HG03342 (cell line): ENCODE data around the gene PRKCE.

ENCODE experiments used
- ATAC-seq: cut with Tn5 transposase; IDR thresholded peaks from one replicate; pipeline ENCODE4 v1.9.1; 2021; ENCODE audit warnings: mild to moderate bottlenecking, moderate library complexity; ENCODE audit not compliant: unreplicated experiment

The PRKCE gene

DNA sequence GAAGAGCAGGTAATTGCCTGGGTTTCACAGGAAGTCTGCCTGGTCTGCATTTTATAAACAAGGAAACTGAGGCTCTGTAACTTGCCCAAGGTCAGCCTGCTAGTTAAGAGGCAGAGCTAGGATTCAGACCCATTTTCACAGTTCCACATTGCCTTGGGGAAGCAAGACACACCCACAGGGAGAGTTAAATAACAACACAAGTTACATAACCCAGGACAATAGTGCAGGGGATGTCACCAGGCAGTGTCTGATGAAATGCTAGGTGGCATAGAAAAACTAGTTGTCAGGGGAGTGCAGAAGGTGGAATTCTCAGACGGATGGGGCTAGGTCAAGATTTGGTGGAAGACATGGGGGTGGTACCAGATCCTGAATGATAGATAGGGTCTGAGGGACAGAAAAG is 69.7 kb downstream of the PRKCE start:
- ATAC-seq: no peak

DNA sequence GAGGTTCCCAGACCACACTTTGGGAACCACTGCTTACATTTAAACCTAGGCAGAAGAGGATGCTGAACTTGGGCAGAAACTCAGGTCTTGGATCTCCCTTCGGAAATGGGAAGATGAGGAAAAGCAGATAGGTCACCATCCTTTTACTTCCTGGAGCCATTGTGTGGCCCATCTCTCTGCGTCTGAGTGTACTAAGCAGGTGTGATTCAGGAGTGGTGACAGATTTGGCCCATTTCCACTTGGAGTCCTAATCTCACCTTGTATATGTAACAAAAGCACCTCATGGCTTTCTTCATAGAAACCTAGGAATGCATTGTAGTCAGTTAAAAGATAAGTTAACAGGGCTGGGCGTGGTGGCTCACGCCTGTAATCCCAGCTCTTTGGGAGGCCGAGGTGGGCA is 71.0 kb downstream of the PRKCE start:
- no peak for ATAC-seq

DNA sequence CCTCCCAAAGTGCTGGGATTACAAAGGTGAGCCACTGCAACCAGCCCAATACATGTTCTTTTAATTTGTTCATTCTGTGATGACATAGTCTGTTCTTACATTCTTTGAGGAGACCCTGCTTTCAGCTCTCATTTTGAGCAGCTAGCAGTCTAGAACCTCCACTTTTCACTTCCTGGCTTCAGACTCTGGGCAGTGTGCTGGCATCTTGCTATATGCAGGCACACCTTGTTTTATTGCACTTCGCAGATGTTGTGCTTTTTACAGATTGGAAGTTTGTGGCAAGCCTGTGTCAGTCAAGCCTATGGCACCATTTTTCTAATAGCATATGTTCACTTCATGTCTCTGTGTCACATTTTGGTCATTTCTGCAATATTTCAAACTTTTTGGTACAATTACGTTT is 72.4 kb downstream of the PRKCE start:
- ATAC-seq: no peak

DNA sequence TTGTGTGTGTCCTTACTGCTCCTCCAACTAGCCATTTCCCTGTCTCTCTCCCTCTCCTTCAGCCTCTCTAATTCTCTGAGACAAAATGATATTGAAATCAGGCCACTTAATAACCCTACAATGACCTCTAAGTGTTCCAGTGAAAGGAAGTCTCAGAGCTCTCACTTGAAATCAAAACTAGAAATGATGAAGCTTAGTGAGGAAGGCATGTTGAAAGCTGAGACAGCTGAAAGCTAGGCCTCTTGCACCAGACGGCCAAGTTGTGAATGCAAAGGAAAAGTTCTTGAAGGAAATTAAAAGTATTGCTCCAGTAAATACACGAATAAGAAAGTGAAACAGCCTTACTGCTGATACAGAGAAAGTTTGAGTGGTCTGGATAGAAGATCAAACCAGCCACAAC is 72.9 kb downstream of the PRKCE start:
- no peak for ATAC-seq

DNA sequence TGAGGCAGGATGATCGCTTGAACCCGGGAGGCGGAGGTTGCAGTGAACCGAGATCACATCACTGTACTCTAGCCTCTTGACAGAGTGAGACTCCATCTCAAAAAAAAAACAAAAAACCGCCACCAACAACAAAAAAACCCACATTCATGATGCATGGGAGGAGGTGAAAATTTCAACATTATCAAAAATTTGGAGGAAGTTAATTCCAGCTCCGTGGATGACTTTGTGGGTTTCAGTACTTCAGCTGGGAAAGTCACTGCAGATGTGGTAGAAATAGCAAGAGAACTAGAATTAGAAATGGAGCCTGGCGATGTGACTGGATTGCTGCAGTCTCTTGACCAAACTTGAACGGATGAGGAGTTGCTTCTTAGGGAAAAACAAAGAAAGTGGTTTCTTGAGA is 74.3 kb downstream of the PRKCE start:
- ATAC-seq: no peak

DNA sequence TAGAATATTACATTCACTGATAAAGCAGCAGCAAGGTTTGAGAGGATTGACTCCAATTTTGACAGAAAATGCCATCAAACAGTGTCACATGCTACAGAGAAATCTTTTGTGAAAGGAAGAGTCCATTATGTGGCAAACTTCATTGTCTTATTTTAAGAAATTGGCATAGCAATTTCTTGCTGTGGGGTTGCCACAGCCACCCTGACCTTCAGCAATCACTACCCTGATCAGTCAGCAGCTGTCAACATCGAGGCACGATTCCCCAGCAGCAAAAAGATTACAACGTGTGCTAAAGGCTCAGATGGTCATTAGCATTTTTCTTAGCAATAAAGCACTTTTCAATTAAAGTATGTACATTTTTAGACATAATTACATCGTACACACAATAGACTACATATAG is 74.7 kb downstream of the PRKCE start:
- no peak for ATAC-seq

DNA sequence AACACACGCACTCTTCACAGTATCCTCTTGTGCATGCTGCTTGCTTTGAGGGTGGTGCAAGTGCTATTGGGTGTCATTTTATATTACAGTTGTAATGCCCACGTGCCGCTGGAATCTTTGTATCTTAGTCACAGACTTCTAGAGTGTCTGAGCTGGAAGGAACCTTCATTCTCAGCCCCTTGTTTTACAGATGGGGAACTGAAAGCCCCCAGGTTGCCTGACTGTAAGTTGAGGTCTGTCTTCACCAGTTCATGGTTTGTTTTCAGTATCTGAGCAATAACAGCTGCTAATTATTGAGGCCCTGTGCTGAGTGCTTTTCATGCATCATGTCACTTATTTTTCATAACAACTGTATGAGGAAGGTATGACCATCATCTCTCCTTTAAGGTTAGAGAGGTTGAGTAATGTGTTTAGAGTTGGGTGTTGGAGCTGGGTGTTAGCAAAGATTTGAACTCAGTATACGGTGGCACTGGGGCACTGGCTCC is 77.0 kb downstream of the PRKCE start:
- peak; percentile 80 for ATAC-seq

DNA sequence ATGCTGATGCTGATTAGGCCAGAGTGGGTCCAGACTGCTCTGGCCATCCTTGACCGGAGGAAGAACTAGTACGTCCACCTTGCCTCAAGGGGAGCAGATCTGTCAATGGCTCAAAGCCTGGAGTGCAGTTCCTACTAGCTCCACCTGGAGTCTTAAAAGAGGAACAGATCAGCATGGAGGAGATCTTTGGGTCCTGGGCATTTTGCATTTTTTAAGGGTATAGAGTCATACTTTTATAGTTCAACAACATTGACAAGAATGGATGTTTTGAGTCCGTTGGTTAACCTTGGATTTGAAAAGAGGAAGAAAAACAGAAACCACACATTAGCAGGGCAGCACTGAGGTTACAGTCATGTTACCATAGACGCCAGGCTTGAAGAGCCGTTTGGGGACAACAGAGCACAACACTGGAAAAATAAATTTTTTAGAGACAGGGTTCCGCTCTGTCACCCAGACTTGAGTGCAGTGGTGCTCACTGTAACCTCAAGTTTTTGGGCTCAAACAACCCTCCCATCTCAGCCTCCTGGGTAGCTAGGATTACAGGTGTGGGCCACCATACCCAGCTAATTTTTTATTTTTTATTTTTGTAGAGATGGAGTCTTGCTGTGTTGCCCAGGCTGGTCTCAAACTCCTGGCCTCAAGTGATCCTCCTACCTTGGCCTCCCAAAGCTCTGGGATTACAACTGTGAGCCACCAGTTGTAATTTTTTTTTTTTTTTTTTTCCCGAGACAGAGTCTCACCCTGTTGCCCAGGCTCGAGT is 78.5 kb downstream of the PRKCE start:
- peak; percentile 58 for ATAC-seq

DNA sequence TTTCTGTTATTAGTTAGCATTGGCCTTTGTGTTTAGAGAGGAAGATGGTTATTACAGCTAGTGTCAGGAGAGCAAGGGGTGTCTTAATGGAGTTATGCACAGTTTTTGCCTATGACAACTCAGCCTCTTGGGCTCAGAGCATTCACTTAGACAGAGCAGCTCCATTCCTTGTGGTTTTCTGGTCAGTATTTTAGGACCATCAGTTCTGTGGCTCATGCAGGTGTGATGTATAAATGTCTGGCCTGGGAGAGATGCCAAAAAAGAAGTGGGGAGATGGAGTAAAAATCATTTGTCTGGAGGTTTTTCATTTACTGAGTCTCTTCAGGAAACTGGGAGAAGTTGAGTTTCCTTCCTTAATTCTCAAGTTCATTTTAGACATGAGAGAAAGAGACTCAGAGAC is 79.7 kb downstream of the PRKCE start:
- ATAC-seq: no peak

DNA sequence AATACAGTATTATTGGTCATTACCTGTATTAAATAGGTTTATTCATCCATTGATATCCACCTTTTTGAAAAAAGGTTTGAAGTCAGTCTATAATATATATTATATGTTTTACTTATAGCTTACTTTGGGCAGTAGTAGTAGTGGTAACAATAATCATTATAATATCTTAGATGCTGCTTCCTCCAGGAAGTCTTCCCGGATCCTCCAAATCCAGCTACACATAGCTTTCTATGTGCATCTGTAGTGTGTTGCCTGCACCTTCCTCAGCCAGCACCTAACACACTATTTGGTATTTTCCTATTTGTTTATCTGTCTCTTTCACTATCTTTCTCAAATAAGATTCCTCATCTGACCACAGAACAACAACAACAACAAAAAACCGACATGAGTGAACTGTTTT is 81.0 kb downstream of the PRKCE start:
- ATAC-seq: no peak

DNA sequence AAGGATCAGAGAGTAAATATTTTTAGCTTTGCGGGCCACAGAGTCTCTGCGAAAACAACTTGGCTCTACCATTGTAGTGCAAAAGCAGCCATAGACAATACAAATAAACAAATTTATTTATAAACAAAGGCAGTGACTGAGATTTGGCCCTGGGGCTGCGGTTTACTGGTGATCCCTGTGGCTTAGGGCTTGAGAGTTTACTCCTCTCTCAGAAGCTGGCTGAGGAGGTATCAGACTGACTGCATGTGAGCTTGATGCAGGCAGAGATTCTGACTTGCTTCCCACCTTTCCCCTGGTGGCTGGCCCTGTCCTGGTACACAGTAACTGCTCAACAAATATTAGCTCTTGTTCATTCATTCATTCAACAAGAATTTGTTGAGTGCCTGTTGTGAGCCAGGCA is 81.5 kb downstream of the PRKCE start:
- ATAC-seq: no peak

DNA sequence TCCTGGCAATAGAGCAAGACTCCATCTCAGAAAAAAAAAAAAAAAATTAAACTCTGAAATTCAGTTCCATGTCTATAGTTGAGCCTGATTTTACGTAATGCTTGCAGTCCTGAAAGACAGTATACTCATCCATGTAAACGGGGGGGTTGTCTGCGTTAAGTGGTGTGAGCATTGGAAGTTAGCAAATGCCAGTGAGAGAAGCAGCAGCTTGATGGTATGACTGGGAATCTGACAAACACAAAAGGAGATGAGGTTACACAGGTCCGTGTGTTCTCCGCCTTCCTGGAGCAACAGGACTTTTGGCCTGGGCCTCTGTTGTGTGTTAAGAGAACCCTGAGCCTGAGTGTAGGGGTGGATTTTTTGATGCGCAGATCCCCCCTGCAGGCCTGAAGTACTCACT is 82.9 kb downstream of the PRKCE start:
- ATAC-seq: no peak

DNA sequence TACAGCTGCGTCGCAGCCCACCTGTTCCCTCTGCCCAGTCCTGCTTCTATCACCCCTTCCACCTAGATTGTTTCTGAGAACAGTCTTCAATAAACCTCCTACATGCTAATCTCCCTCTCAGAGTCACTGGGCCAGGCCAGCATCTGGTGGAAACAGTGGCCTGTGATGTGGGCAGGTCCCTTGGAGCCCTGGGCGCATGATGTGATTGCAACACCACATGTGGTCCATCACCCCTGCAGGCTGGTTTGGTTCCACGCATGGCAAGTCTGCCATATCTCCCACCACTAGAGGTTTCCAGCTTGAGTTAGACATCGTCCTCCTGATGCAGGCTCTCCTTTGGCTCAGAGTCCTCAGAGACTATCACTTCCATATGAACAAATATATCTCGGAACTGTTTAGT is 83.5 kb downstream of the PRKCE start:
- no peak for ATAC-seq

DNA sequence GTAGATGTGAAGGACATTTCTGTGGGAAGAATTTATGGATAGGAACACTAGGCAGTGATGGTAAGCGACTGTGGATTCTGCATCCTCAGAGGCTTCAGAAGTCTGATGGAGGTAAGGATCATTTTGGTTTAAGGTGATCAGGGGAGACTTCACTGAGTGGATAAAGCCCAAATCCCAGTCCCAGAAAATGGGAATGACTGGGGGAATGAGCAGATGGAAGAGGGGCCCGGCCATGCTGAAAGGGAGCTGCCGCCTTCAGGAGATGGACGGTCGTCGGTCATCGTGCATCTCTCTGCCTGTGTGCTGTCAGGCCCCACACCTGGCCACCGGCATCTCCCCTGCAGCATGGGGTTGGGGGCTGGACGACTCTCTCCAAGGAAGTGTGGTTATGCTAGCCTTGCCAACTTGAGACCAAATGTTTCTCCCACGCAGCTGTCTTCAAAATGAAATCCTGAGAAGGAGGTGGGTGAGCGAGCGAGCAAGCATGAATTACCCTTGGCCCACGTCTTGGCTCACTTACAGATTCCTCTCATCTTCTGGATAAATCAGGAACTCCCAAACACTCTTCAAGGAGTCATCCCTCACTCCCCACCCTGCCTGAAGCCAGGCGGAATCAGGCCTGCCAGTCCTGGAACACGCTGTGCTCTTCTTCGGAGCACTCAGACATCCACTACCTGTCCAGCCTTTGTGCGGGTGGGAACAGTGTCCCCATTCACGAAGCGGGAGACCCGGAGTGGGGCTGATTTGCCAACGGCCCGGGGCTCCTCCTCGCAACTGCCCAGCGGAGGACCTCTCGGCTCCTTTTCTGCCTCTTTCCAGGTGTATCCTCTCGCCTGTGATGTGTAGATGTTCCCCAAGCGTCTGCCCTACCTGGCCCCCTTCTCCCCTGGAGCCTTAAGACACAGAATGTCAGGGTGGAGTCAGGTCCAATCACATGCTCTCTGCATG is 85.6 kb downstream of the PRKCE start:
- ATAC-seq: no peak

DNA sequence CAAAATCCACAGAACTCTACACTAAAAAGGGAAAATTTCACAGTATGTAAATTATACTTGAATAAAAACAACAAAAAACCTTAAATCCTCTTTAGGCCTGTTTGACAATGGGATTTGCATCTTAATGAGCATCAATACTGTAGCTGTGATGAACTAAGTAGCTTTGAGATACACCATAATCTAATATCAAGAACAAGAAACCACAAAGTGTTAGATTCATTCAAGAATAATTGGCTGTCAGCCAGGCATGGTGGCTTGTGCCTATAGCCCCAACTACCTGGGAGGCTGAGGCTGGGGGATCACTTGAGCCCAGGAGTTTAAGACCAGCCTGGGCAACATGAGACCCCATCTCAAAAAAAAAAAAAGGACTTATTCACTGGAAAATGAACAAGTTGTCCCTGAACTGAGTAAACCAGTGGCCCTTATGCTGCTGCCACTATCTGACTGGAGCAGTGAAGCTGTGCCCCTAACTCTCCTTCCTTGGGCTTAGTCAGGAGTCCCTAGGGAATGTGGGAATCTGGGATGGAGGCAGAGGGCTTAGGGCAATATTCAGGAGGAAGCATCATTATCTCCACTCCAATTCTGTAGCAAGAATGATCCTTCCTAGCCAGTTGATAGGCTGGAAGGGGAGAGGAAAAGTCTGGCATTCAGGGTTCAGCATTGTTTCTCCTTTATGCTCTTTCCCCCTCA is 88.5 kb downstream of the PRKCE start:
- ATAC-seq: no peak

DNA sequence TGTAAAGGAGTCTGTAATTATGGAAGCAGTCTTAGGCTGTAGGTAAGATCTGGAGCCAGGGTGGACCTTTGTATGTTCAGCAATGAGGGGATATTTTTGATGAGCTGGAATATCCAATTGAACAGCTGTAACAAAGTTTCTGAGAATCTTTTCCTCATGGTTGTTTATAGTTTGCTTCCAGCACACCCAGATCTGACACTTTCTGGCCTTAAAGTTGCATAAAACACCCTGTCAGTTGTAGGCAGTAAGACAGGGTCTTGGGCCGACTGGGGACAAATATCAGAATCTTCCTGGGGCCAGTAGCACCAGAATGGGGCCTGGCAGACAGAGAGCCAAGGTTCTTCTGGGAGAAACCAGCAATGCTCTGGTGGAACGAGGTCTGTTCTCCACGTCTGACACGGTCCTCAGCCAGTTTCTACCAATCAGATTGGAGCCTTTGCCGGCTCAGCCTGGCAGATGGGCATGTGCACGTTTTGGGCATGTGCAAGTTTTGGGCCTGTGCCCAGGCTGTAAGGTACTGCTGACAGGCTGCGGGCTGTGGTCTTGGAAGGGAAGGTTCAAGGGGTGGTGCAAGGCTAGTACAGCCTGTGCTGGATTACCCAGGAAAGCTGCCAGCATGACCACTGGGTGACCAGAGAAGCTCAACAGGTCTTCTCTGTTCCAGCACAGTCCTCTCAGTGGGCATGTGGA is 89.8 kb downstream of the PRKCE start:
- ATAC-seq: no peak

DNA sequence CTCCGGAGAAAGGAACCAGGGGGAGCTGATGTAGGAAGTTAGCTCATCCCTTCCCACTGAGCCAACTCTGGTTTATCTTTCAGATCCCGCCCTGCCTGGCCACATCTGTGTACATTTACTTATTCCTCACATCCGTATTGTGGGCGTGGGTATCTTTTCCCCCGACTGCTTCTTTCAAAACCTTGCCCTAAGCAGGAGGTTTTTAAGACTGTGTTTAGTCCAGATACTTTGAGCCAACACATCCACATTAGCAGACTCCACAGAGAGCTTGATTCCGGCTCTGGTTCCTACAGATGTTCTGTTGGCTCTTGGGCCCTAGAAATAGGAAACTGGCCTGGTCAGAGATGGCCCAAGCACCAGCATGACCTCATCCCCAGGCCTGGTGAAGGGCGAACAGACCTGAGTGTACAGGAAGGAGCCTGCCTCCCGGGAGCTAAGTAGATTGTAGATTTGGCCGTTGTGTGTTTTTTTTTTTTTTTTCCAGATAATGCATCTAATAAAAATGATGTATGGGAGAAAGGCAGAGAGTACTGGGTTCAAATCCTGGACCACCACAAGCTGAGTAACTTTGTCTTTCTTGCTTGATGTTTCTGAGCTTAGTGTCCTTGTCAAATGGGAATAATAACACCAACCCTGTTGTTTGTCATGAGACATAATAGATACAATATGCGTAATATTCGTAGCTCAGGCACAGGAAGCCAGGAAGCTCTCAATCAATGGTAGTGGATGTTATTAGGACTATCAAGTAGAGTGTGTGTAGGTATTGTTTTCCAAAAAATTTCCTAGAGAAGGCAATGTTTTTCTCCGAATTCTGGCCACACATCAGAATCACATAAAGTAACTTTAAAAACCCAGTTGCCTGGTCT is 92.3 kb downstream of the PRKCE start:
- ATAC-seq: no peak

DNA sequence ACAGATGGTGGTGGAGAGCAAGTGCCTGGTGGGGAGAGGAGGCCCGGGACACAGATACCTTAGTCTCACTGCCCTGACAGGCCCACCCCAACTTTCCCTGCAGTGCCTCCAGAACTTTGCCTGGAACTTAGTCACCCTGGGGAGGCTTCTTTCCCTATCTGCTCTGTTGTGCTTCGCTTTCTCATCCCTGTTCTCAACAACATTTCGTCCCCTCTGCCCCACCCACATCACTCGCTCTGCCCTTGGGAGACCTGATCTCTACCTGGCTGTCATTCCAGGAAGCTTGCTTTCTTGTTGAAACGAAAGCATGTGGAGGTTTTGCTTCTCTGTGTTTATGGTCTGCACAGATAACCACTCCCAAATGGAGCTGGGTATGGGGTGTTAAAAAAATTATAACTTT is 93.8 kb downstream of the PRKCE start:
- ATAC-seq: no peak

DNA sequence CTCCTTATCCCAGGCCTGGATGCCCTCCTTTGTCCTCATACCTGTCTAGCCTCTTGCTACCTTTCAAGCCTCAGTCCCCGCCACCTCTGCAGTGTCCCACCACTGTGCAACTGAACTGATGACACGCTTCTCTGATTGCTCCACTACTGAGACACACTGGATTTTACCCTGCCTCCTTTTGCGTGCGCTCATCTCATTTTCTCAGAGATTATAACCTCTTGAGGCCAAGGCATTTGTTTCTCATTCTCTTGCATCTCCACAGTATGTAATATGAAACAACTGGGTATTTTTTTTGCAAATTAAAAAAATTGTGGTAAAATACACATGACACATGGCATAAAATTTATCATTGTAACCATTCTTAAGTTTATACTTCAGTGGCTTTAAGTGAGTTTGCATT is 95.4 kb downstream of the PRKCE start:
- no peak for ATAC-seq

DNA sequence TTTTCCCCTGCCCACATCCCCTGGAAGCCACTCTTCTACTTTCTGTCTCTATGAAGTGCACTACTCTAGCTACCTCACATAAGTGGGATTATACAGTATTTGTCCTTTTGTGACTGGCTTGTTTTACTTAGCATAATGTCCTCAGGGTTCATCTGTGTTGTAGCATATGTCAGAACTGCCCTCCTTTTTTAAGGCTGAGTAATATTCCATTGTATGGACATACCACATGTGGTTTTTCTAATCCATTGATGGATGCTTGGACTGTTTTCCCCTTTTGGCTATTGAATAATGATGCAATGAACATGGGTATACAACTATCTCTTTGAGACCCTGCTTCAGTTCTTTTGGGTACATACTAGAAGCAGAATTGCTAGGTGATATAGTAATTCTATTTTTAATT is 95.9 kb downstream of the PRKCE start:
- no peak for ATAC-seq
